B cell (primary cell): Measurements from ENCODE around the gene SLC38A1. TPM values are rescaled to one million over a fixed set of nuclear protein-coding genes. Genes with fewer than 3 reads are reported as not detected.
A peak's percentile ranks its signal among the peaks of the same experiment; 100 is the strongest.

Experiments used
- ATAC-seq: fragments of 200-7000 bp; cut with Tn5 transposase; one replicate; pipeline ENCODE4 v1.10.0; 2021; ENCODE audit warnings: low read depth, mild to moderate bottlenecking, moderate number of reproducible peaks, moderate library complexity
- CTCF ChIA-PET: fragments of 350-600 bp; sonication (Branson Sonifier 250); formaldehyde crosslinking; loops from one replicate; lab custom pipeline; 2021; ENCODE audit warnings: antibody characterized with exemption, inconsistent platforms; lab: Charles Lee
- POLR2A ChIA-PET: fragments of 350-600 bp; sonication (Branson Sonifier 250); formaldehyde crosslinking; loops from one replicate; lab custom pipeline; 2021; ENCODE audit warnings: antibody characterized with exemption; lab: Charles Lee
- DNase-seq: peaks from one replicate; pipeline ENCODE4 v3.0.0; 2013
- H2AFZ ChIP-seq: 2 replicates; pipeline ENCODE4 v1.6.1; 2012; ENCODE audit warnings: mild to moderate bottlenecking, low read depth, low read length; ENCODE audit not compliant: insufficient read depth, poor library complexity, severe bottlenecking
- H3K27ac ChIP-seq, 2 donors: 1 replicate in 1 of 2; 2 replicates in 1 of 2; pipeline ENCODE4 v1.5.1; 2012 to 2013; ENCODE audit warnings: low read length in 2 of 2, mild to moderate bottlenecking in 2 of 2, moderate library complexity in 1 of 2
- H3K27me3 ChIP-seq, 4 experiments: fragments of 200-600 bp in 1 of 4; sonication (generic) in 1 of 4; replicated peaks in 1 of 4; 1 replicate in 2 of 4; 2 replicates in 2 of 4; pipeline versions ENCODE4 v1.6.1 to v1.7.0; 2013 to 2016; ENCODE audit warnings: low read length in 3 of 4, mild to moderate bottlenecking in 2 of 4, mixed read lengths in 1 of 4, moderate library complexity in 1 of 4; ENCODE audit not compliant: insufficient read depth in 4 of 4, control insufficient read depth in 3 of 4; ENCODE audit errors: control extremely low read depth in 1 of 4
- H3K36me3 ChIP-seq, 2 experiments: replicated peaks in 1 of 2; 1 replicate in 1 of 2; 2 replicates in 1 of 2; pipeline versions ENCODE4 v1.6.1 to v1.7.1; 2013; ENCODE audit warnings: low read length in 1 of 2; ENCODE audit not compliant: insufficient read depth in 2 of 2, control insufficient read depth in 1 of 2; ENCODE audit errors: control extremely low read depth in 1 of 2, extremely low read depth in 1 of 2
- H3K4me1 ChIP-seq, 2 donors: fragments of 200-600 bp in 1 of 2; sonication (generic) in 1 of 2; 1 replicate in 1 of 2; 2 replicates in 1 of 2; pipeline versions ENCODE4 v1.5.1 to v1.6.1; 2013 to 2017; ENCODE audit warnings: low read length in 2 of 2; ENCODE audit not compliant: control insufficient read depth in 2 of 2, insufficient read depth in 2 of 2
- H3K4me2 ChIP-seq: replicated peaks from 2 replicates; pipeline ENCODE3; 2012; ENCODE audit warnings: mild to moderate bottlenecking, low read depth, low read length; ENCODE audit not compliant: poor library complexity, severe bottlenecking
- H3K4me3 ChIP-seq, 5 experiments: fragments of 200-600 bp in 1 of 5; sonication (generic) in 1 of 5; 1 replicate in 3 of 5; 2 replicates in 2 of 5; pipeline versions ENCODE4 v1.5.1 to v1.7.0; 2011 to 2016; ENCODE audit warnings: low read length in 4 of 5, mild to moderate bottlenecking in 4 of 5, low read depth in 2 of 5, control low read depth in 1 of 5, moderate library complexity in 1 of 5; ENCODE audit not compliant: insufficient read depth in 1 of 5; ENCODE audit errors: control extremely low read depth in 1 of 5, extremely low read depth in 1 of 5
- H3K79me2 ChIP-seq: fragments of 200-600 bp; sonication (generic); one replicate; pipeline ENCODE4 v1.6.0; 2016; ENCODE audit warnings: low read length; ENCODE audit not compliant: control insufficient read depth, insufficient read depth
- H3K9ac ChIP-seq: fragments of 200-600 bp; sonication (generic); 2 replicates; pipeline ENCODE4 v1.6.1; 2017; ENCODE audit warnings: mild to moderate bottlenecking, low read length, moderate library complexity
- H3K9me3 ChIP-seq, 3 donors: one replicate each; pipeline versions ENCODE4 v1.6.1 to v1.7.1; 2013; ENCODE audit warnings: low read length in 2 of 3; ENCODE audit not compliant: control insufficient read depth in 2 of 3, insufficient read depth in 1 of 3; ENCODE audit errors: control extremely low read depth in 1 of 3
- H4K20me1 ChIP-seq: 2 replicates; pipeline ENCODE4 v1.6.0; 2012; ENCODE audit warnings: mild to moderate bottlenecking, low read length; ENCODE audit not compliant: insufficient read depth, control insufficient read depth, poor library complexity, severe bottlenecking
- H3K27ac Mint-ChIP-seq: one replicate; pipeline ENCODE4 v1.8.0; 2021; ENCODE audit warnings: mixed read lengths
- H3K27me3 Mint-ChIP-seq: one replicate; pipeline ENCODE4 v1.8.0; 2021; ENCODE audit warnings: mixed read lengths
- H3K4me1 Mint-ChIP-seq: one replicate; pipeline ENCODE4 v1.8.0; 2021; ENCODE audit warnings: mixed read lengths
- H3K4me3 Mint-ChIP-seq: one replicate; pipeline ENCODE4 v1.8.0; 2021; ENCODE audit warnings: mixed read lengths
- H3K9me3 Mint-ChIP-seq: one replicate; pipeline ENCODE4 v1.8.0; 2022; ENCODE audit warnings: mixed read lengths; ENCODE audit not compliant: insufficient read depth
- CTCF ChIP-seq: fragments of 200-600 bp; IDR thresholded peaks from one replicate; pipeline ENCODE4 v1.8.0; 2022; ENCODE audit warnings: antibody characterized with exemption, mild to moderate bottlenecking
- EZH2 ChIP-seq: IDR thresholded peaks from 2 replicates; pipeline ENCODE4 v1.6.1; 2012; ENCODE audit warnings: borderline replicate concordance, low read depth, mild to moderate bottlenecking, moderate library complexity, low read length; ENCODE audit not compliant: insufficient read depth, poor library complexity, severe bottlenecking
- WGBS: methylation state at CpG from one replicate; pipeline ENCODE4 v1.1.5; 2013; ENCODE audit warnings: missing lambda C conversion rate; ENCODE audit not compliant: insufficient coverage; 5-methylcytosine and 5-hydroxymethylcytosine counted together
- intact Hi-C: fragments of 100-400 bp; cut with micrococcal nuclease; formaldehyde crosslinking; loops from one replicate; pipeline ENCODE4 v1.10.0; 2022
- polyA plus RNA-seq: library from polyadenylated mRNA; depleted of rRNA; stranded (reverse); fragments of >200 nt; gene quantifications from 2 replicates; pipeline ENCODE4 v1.2.3, GENCODE V29; 2012
- total RNA-seq, 2 donors: library from RNA; stranded (reverse); fragments of 120-200 nt in 1 of 2; gene quantifications; 1 replicate in 1 of 2; 2 replicates in 1 of 2; pipeline versions ENCODE4 v1.2.3 to v1.2.4, GENCODE V29; 2013 to 2022

Gene SLC38A1
- total and polyA plus RNA-seq, 2 donors (not counting 1 experiment from before 2014, with no cell fraction given) = 38.1 to 205 TPM

- no peak overlapping the region for H2AFZ ChIP-seq
- peak overlapping the region; percentile 92 for H3K27ac Mint-ChIP-seq
- no peaks in the 10 kb centered on the region for H3K9me3 Mint-ChIP-seq
- 12% methylated on average over 4 of the region's 12 CpGs for WGBS
- H3K4me3 Mint-ChIP-seq = peak overlapping the region; percentile 68
- H3K27ac ChIP-seq = peak overlapping the region; percentile 84 to 96
- peak overlapping the region; percentile 28 for H3K9ac ChIP-seq
- intact Hi-C loops = loop anchor here (1.0 to 5.0 kb wide), 4 partner anchors 8 to 219 kb away; partner anchors contain the start of gene SCAF11
- peak overlapping the region in 1 of 5 experiments; percentile 9 for H3K4me3 ChIP-seq
- no peak for TF ChIP-seq EZH2
- TF ChIP-seq CTCF = no peak
- ChIA-PET CTCF (interaction anchor here (1.0 to 1.4 kb wide), 3 partner anchors 8 to 92 kb away, joined by 3 to 5 read pairs (median 4); no protein-coding TSS in a partner anchor), POLR2A (interaction anchor here (0.6 to 3.4 kb wide), 3 partner anchors 10 to 59 kb away, joined by 3 to 14 read pairs (median 3); partner anchors contain the start of gene SLC38A1)
- ATAC-seq (peak; percentile 72), DNase-seq (peak; percentile 77)
- peaks cover 93% of the 10 kb centered on the region for H3K79me2 ChIP-seq
- H3K9me3 ChIP-seq = no peaks in the 10 kb centered on the region
- H3K4me1 ChIP-seq = peaks cover 74 to 88% of the 10 kb centered on the region in 2 donors
- H3K4me2 ChIP-seq = peak overlapping the region; percentile 63
- no peaks in the 10 kb centered on the region for H4K20me1 ChIP-seq
- H3K27me3 Mint-ChIP-seq = no peaks in the 10 kb centered on the region
- no peaks in the 10 kb centered on the region for H3K27me3 ChIP-seq
- peaks cover 7 to 59% of the 10 kb centered on the region in 2 experiments for H3K36me3 ChIP-seq
- peaks cover 89% of the 10 kb centered on the region for H3K4me1 Mint-ChIP-seq
Measured at GRCh38 chr12:46209914-46210872, 58.6 kb downstream of the SLC38A1 start.
